GM19099 (cell line): Measurements from ENCODE around the gene RALGDS.
"Not testable (repeated sequence)": the region's sequence is repeated elsewhere in the genome, so short reads cannot be mapped to it uniquely, and the experiment has no call there.

Experiments
- POLR2A ChIP-seq: IDR thresholded peaks from 3 replicates; pipeline ENCODE4 v1.6.1; 2011; ENCODE audit warnings: low read depth; ENCODE audit not compliant: insufficient read length; ENCODE audit errors: extremely low read depth

The RALGDS gene

GRCh38 chr9:133074111-133074651, 46.9 kb downstream of the RALGDS start:
- no peak for TF ChIP-seq POLR2A

DNA sequence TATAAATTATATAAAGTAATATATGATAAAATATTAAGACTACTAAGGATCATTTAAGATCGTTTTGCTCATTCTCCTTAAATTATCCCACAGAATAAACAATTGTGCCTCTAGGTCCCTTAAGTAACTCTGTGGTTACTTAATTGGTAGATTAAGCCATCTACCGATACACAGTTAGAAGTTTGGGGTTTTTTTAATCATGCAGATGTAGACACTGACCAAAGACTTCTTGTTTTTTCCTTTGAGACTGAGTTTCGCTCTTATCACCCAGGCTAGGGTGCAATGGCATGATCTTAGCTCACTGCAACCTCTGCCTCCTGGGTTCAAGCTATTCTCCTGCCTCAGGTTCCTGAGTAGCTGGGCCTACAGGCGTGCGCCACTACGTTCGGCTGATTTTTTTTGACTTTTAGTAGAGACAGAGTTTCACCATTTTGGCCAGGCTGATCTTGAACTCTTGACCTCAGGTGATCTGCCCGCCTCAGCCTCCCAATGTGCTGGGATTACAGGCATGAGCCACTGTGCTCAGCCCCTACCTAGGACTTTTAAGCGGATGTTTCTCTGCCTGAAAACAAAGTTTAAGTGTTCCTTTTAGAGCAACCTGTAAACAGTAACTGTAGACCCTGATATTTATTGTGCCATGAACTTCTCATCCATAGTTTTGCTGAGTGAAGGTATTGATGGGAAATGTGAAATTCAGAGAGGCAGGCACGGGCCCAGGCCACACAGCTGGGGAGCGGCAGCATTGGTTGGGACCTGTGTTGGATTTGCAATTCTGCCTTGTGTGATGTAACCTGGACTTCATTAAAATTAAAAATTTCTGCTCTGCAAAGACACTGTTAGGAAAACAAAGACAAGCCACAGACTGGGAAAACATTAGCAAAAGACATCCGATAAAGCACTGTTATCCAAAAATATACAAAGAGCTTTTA, 47.7 kb downstream of the RALGDS start:
- TF ChIP-seq POLR2A = no peak

- no peak for TF ChIP-seq POLR2A
These were observed 49.4 kb downstream of the RALGDS start for GRCh38 chr9:133071484-133072150.

DNA sequence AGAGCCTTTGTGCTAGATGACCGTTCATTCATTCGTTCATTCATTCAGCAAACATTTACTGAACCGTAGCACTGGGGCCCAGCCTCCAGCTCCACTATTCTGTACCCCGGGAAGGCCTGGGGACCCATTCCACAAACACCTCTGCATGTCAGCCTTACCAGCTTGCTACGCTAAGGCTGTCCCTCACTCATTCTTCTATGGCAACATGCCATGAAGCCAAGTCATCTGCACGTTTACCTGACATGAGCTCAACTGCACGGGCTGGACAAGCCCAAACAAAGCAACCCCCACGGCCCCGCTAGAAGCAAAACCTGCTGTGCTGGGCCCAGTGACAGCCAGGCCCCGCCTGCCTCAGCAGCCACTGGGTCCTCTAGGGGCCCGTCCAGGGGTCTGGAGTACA, 53.2 kb downstream of the RALGDS start:
- TF ChIP-seq POLR2A = no peak

DNA sequence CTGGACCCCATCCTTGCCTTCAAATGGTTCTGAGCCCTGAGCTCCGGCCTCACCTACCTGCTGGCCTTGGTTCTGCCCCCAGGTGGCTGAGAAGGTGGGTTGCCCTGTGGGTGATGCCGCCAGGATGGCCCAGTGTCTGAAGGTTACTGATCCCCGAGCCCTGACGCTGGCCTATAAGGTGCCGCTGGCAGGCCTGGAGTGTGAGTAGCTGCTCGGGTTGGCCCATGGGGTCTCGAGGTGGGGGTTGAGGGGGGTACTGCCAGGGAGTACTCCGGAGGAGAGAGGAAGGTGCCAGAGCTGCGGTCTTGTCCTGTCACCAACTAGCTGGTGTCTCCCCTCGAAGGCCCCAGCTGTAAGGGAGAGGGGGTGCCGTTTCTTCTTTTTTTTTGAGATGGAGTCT, 54.0 kb downstream of the RALGDS start:
- no peak for TF ChIP-seq POLR2A

DNA sequence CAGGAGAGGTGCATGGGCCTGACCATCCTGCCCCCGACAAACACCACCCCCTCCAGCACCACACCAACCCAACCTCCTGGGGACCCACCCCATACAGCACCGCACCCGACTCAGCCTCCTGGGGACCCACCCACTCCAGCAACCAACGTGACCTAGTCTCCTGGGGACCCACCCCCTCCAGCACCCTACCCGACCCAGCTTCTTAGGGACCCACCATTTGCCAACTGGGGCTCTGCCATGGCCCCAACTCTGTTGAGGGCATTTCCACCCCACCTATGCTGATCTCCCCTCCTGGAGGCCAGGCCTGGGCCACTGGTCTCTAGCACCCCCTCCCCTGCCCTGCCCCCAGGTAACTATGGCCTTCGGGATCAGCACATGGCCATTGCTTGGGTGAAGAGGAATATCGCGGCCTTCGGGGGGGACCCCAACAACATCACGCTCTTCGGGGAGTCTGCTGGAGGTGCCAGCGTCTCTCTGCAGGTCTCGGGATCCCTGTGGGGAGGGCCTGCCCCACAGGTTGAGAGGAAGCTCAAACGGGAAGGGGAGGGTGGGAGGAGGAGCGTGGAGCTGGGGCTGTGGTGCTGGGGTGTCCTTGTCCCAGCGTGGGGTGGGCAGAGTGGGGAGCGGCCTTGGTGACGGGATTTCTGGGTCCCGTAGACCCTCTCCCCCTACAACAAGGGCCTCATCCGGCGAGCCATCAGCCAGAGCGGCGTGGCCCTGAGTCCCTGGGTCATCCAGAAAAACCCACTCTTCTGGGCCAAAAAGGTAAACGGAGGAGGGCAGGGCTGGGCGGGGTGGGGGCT, 54.7 kb downstream of the RALGDS start:
- no peak for TF ChIP-seq POLR2A

- no peak for TF ChIP-seq POLR2A
These were observed 56.0 kb downstream of the RALGDS start for GRCh38 chr9:133065070-133065388.

DNA sequence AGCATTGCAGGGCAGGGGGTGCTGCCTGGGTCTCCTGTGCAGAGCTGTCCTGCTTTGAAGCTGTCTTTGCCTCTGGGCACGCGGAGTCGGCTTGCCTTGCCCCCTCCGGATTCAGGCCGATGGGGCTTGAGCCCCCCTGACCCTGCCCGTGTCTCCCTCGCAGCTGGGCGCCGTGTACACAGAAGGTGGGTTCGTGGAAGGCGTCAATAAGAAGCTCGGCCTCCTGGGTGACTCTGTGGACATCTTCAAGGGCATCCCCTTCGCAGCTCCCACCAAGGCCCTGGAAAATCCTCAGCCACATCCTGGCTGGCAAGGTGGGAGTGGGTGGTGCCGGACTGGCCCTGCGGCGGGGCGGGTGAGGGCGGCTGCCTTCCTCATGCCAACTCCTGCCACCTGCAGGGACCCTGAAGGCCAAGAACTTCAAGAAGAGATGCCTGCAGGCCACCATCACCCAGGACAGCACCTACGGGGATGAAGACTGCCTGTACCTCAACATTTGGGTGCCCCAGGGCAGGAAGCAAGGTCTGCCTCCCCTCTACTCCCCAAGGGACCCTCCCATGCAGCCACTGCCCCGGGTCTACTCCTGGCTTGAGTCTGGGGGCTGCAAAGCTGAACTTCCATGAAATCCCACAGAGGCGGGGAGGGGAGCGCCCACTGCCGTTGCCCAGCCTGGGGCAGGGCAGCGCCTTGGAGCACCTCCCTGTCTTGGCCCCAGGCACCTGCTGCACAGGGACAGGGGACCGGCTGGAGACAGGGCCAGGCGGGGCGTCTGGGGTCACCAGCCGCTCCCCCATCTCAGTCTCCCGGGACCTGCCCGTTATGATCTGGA, 56.6 kb downstream of the RALGDS start:
- no peak for TF ChIP-seq POLR2A

GRCh38 chr9:133063500-133064231, 57.4 kb downstream of the RALGDS start:
- TF ChIP-seq POLR2A = no peak

DNA sequence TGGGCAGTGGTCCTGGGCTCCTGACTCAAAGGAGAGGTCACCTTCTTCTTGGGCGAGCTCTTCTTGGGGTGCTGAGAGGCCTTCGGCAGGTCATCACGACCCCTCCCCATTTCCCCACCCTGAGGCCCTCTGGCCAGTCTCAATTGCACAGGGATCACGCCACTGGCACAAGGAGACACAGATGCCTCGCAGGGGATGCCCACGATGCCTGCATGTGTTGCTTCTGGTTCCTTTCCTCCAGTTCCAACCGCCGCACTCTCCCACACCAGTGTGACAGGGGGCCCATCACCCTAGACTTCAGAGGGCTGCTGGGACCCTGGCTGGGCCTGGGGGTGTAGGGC, 57.9 kb downstream of the RALGDS start:
- TF ChIP-seq POLR2A = no peak

DNA sequence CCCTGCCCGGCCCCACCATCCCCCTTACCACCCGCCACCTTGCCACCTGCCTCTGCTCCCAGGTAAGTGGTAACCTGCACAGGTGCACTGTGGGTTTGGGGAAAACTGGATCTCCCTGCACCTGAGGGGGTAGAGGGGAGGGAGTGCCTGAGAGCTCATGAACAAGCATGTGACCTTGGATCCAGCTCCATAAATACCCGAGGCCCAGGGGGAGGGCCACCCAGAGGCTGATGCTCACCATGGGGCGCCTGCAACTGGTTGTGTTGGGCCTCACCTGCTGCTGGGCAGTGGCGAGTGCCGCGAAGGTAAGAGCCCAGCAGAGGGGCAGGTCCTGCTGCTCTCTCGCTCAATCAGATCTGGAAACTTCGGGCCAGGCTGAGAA, 59.3 kb downstream of the RALGDS start, which contains the start of gene CEL:
Gene CEL (plus strand): TSS at position 218 of the 382 bp plus-strand sequence. CDS start 22 bp downstream, at position 240.
- not testable (repeated sequence) for TF ChIP-seq POLR2A

- no peak for TF ChIP-seq POLR2A
These were observed 60.6 kb downstream of the RALGDS start for GRCh38 chr9:133060417-133060841.

DNA sequence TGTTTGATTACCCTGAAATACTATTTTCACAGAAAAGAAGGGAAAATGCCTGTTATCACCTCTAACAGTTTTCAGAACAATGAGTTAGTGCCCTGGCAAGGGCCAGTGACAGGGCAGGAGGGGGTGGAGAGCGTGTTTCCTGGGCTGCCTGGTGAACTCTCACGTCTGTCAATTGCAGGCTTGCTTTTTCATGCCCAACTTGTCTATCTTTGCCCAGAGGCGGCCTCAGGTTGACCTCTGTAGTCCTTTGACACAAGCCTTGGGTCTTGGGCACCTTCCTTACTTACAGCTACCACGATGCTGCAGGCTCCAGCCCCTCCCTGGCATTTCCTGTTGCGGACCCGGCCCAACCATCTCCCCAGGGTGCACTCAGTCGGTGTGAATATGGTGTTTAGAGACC, 61.4 kb downstream of the RALGDS start:
- TF ChIP-seq POLR2A = no peak
